Stimulated activated CD4-positive, alpha-beta T cell treated with anti-CD3 and anti-CD28 coated beads, Interleukin-4, amount 100 ng/mL, for 1 hour (primary cell): ENCODE measurements around the gene ACVR1.
A peak's percentile ranks its signal among the peaks of the same experiment; 100 is the strongest.
"Not testable (repeated sequence)": the region's sequence is repeated elsewhere in the genome, so short reads cannot be mapped to it uniquely, and the experiment has no call there.

Experiments used
- DNase-seq: peaks from one replicate; pipeline ENCODE4 v3.0.0-alpha.2; 2020

ACVR1 gene

GRCh38 chr2:157891643-157892041 is 15.5 kb upstream of the ACVR1 start:
- no peak for DNase-seq

GRCh38 chr2:157890969-157891642 is 15.0 kb upstream of the ACVR1 start:
- no peak for DNase-seq

- no peak for DNase-seq
Measured at GRCh38 chr2:157887946-157888345, 11.8 kb upstream of the ACVR1 start.

GRCh38 chr2:157884533-157884932 is 8.4 kb upstream of the ACVR1 start:
- not testable (repeated sequence) for DNase-seq

GRCh38 chr2:157880927-157881326 is 4.8 kb upstream of the ACVR1 start:
- no peak for DNase-seq

GRCh38 chr2:157877761-157878400 is 1.8 kb upstream of the ACVR1 start:
- no peak for DNase-seq

GRCh38 chr2:157876786-157877138 is 632 bp upstream of the ACVR1 start:
- DNase-seq: no peak

GRCh38 chr2:157875641-157876065 is 477 bp downstream of the ACVR1 start:
- DNase-seq: peak; percentile 68

GRCh38 chr2:157874997-157875640 is 1.0 kb downstream of the ACVR1 start:
- peak; percentile 32 for DNase-seq

GRCh38 chr2:157874348-157874747 is 1.8 kb downstream of the ACVR1 start:
- DNase-seq: no peak

- no peak for DNase-seq
Measured at GRCh38 chr2:157872791-157873190, 3.3 kb downstream of the ACVR1 start.

- no peak for DNase-seq
Measured at GRCh38 chr2:157871415-157871814, 4.7 kb downstream of the ACVR1 start.

- no peak for DNase-seq
Measured at GRCh38 chr2:157868993-157869392, 7.1 kb downstream of the ACVR1 start.

GRCh38 chr2:157867703-157868102 is 8.4 kb downstream of the ACVR1 start:
- DNase-seq: no peak

GRCh38 chr2:157866666-157867642 is 9.2 kb downstream of the ACVR1 start:
- no peak for DNase-seq

GRCh38 chr2:157866202-157866601 is 9.9 kb downstream of the ACVR1 start:
- no peak for DNase-seq

- no peak for DNase-seq
Measured at GRCh38 chr2:157864857-157865430, 11.2 kb downstream of the ACVR1 start.

- no peak for DNase-seq
Measured at GRCh38 chr2:157858846-157859245, 17.3 kb downstream of the ACVR1 start.

GRCh38 chr2:157857881-157858280 is 18.2 kb downstream of the ACVR1 start:
- no peak for DNase-seq

GRCh38 chr2:157856187-157856515 is 20.0 kb downstream of the ACVR1 start:
- DNase-seq: no peak

- DNase-seq: no peak
Measured at GRCh38 chr2:157853820-157854219, 22.3 kb downstream of the ACVR1 start.

- DNase-seq: no peak
Measured at GRCh38 chr2:157853211-157853610, 22.9 kb downstream of the ACVR1 start.

- DNase-seq: no peak
Measured at GRCh38 chr2:157849591-157849990, 26.5 kb downstream of the ACVR1 start.
